Neural crest cell (in vitro differentiated cells): ENCODE data around the gene CPSF4. TPM values are rescaled to one million over a fixed set of nuclear protein-coding genes. Genes with fewer than 3 reads are reported as not detected.

Experiments
- DNase-seq: peaks from one replicate; pipeline ENCODE4 v3.0.0; 2021; ENCODE audit warnings: low read depth, mixed read lengths, low spot score
- H3K27ac Mint-ChIP-seq: one replicate; pipeline ENCODE4 v1.8.0; 2021; ENCODE audit warnings: mild to moderate bottlenecking, mixed read lengths; ENCODE audit not compliant: unreplicated experiment
- H3K27me3 Mint-ChIP-seq: 2 replicates; pipeline ENCODE4 v1.8.0; 2021; ENCODE audit warnings: low read depth, mild to moderate bottlenecking, mixed read lengths
- H3K36me3 Mint-ChIP-seq: 2 replicates; pipeline ENCODE4 v1.8.0; 2021; ENCODE audit warnings: low read depth, mild to moderate bottlenecking, mixed read lengths
- H3K4me1 Mint-ChIP-seq: 2 replicates; pipeline ENCODE4 v1.8.0; 2021; ENCODE audit warnings: mixed read lengths
- H3K4me3 Mint-ChIP-seq: one replicate; pipeline ENCODE4 v1.8.0; 2021; ENCODE audit warnings: mild to moderate bottlenecking, mixed read lengths
- H3K9me3 Mint-ChIP-seq: 2 replicates; pipeline ENCODE4 v1.8.0; 2021; ENCODE audit warnings: mixed read lengths
- total RNA-seq: library from RNA; stranded (reverse); gene quantifications from 2 replicates; pipeline ENCODE4 v1.2.1, GENCODE V29; 2021
- TF ChIP-seq, protein P1 (sequence below): fragments of 200-600 bp; sonication (generic); conservative IDR thresholded peaks from 2 replicates; pipeline ENCODE4 v1.5.0; 2021; ENCODE audit warnings: antibody characterized with exemption, mild to moderate bottlenecking

CPSF4 gene
- total RNA-seq, 1 donor from 2014 or later = 117 TPM

DNA sequence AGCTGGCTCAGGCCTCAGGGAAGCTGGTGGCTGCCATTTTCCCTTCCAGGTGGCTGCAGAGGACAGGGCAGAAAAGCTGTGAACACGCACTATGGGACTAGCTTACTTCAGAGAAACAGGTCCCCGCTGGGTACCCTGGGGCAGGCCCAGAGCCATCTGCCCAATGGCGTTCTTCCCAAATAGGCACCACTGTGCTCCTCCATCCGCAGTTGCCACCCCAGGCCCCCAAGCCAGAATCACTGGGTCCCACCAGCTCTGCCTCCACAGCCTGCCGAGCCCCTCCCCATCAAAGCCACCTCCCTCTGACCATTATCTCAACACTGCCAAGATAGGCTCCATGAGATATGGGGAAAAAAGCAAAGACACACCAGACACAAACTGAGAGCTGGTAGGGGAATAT lies 18.5 kb upstream of the CPSF4 start:
- Mint-ChIP-seq H3K27me3 (no peaks in the 10 kb centered on the region), H3K4me3 (no peak overlapping the region), H3K27ac (no peak overlapping the region), H3K4me1 (no peaks in the 10 kb centered on the region), H3K9me3 (no peaks in the 10 kb centered on the region), H3K36me3 (peaks cover 15% of the 10 kb centered on the region)
- DNase-seq = no peak
- TF ChIP-seq, protein P1, sequence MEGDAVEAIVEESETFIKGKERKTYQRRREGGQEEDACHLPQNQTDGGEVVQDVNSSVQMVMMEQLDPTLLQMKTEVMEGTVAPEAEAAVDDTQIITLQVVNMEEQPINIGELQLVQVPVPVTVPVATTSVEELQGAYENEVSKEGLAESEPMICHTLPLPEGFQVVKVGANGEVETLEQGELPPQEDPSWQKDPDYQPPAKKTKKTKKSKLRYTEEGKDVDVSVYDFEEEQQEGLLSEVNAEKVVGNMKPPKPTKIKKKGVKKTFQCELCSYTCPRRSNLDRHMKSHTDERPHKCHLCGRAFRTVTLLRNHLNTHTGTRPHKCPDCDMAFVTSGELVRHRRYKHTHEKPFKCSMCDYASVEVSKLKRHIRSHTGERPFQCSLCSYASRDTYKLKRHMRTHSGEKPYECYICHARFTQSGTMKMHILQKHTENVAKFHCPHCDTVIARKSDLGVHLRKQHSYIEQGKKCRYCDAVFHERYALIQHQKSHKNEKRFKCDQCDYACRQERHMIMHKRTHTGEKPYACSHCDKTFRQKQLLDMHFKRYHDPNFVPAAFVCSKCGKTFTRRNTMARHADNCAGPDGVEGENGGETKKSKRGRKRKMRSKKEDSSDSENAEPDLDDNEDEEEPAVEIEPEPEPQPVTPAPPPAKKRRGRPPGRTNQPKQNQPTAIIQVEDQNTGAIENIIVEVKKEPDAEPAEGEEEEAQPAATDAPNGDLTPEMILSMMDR = no peak

DNA sequence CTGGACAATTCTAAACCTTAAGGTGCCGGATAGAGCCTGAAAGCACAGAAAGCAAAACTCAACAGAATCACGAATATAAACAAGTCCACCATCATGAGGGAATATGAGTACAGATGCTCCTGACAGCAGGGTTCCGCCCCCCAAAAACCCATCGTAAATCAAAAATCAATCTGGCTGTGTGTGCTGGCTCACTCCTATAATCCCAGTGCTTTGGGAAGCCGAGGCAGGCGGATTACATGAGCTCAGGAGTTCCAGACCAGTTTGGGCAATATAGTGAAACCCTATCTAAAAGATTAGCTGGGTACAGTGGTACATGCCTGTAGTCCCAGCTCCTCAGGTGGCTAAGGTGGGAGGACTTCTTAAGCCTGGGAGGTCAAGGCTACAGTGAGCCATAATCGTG lies 17.8 kb upstream of the CPSF4 start:
- H3K4me3 Mint-ChIP-seq = no peak overlapping the region
- H3K27me3 Mint-ChIP-seq = no peaks in the 10 kb centered on the region
- H3K9me3 Mint-ChIP-seq = no peaks in the 10 kb centered on the region
- peaks cover 9% of the 10 kb centered on the region for H3K36me3 Mint-ChIP-seq
- H3K27ac Mint-ChIP-seq = no peak overlapping the region
- no peak for DNase-seq
- H3K4me1 Mint-ChIP-seq = no peaks in the 10 kb centered on the region
- TF ChIP-seq, protein P1 = no peak

- H3K4me1 Mint-ChIP-seq = no peaks in the 10 kb centered on the region
- no peaks in the 10 kb centered on the region for H3K9me3 Mint-ChIP-seq
- H3K27ac Mint-ChIP-seq = no peak overlapping the region
- DNase-seq = no peak
- H3K36me3 Mint-ChIP-seq = peaks cover 4% of the 10 kb centered on the region
- no peaks in the 10 kb centered on the region for H3K27me3 Mint-ChIP-seq
- H3K4me3 Mint-ChIP-seq = peak overlapping the region; percentile 54
- TF ChIP-seq, protein P1 = no peak
These were observed 16.6 kb upstream of the CPSF4 start for GRCh38 chr7:99422186-99422585.

- H3K27me3 Mint-ChIP-seq = no peaks in the 10 kb centered on the region
- H3K36me3 Mint-ChIP-seq = peaks cover under 1% of the 10 kb centered on the region
- H3K9me3 Mint-ChIP-seq = no peaks in the 10 kb centered on the region
- DNase-seq = no peak
- H3K27ac Mint-ChIP-seq = no peak overlapping the region
- H3K4me1 Mint-ChIP-seq = no peaks in the 10 kb centered on the region
- H3K4me3 Mint-ChIP-seq = no peak overlapping the region
- TF ChIP-seq, protein P1 = no peak
These were observed 16.1 kb upstream of the CPSF4 start for GRCh38 chr7:99422625-99423024.

- Mint-ChIP-seq H3K9me3 (no peaks in the 10 kb centered on the region), H3K4me3 (no peak overlapping the region), H3K27me3 (no peaks in the 10 kb centered on the region), H3K4me1 (no peaks in the 10 kb centered on the region), H3K36me3 (peaks cover 5% of the 10 kb centered on the region), H3K27ac (no peak overlapping the region)
- TF ChIP-seq, protein P1 = no peak
- no peak for DNase-seq
These were observed 13.6 kb upstream of the CPSF4 start for GRCh38 chr7:99424932-99425730.
